ENCODE data around the gene SMIM22.
"Not testable (repeated sequence)": the region's sequence is repeated elsewhere in the genome, so short reads cannot be mapped to it uniquely, and the experiment has no call there.

The SMIM22 gene

DNA sequence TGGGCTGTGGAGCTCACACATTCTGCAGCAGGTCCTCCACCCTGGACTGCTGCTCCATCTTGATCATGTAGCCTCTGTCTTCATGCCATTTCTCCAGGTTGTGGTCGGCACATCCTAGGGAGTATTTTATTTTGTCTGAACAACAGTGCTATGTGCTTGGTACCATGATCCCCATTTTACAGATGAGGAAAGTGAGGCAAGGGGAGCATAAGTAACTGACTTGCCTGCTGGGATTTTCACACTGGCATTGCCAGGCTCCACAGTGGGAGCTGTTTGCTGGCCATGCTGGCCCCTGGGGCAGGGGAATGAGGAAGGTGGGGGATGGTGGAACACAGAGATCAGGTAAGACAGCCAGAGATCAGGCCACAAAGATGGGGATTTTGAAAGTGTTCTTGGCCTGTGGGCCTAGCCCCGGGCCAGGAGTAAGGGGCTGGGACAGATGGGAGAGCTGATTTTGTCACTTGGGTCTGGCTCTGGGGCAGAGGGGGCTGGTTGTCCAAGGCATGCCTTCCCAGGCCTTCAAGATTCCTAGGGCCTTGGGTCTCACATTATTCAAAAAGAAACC, 18.9 kb upstream of the SMIM22 start:
- no peak for TF ChIP-seq JUND (IDR thresholded peaks at IDR 0.05; ENCODE audit: low read depth)
- DNase-seq (ENCODE audit: low read depth in 1 of 2, low spot score in 1 of 2) = no peak
- in situ Hi-C loops (cut with HindIII; ENCODE audit: low pct_unique_long_range_greater_than_20kb, low sequenced_read_pairs) = no loop called here

DNA sequence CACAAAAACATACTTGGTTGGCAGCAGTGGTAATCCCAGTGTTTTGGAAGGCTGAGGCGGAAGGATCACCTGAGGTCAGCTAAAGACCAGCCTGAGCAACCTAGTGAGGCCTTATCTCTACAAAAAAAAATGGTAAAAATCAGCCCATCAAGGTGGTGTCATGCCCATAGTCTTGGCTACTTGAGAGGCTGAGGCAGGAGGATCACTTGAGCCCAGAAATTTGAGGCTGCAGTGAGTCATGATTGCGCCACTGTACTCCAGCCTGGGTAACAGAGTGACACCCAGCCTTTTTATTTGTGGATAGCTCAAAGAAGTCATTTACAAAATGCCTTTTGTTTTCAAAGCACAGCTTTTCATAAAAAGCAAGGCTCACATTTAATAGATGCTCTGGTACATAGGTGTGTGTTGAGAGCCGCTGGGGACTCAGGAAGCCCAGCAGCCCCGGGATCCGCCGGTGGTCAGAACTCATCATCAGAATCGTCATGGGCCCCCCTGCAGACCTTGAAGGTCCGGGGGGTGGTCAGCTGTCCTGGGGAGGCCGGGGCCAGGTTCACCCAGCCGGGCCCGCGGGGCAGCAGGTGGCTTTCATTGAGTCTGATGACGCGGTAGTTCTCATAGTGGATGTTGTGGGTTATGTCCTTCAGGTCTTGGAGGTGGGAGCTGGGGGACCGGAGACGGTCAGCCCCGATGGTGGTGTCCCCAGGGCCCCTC, 17.7 kb upstream of the SMIM22 start:
- DNase-seq (ENCODE audit: low read depth in 1 of 2, low spot score in 1 of 2) = no peak
- in situ Hi-C loops (cut with HindIII; ENCODE audit: low pct_unique_long_range_greater_than_20kb, low sequenced_read_pairs) = no loop called here
- TF ChIP-seq JUND (IDR thresholded peaks at IDR 0.05; ENCODE audit: low read depth) = no peak

GRCh38 chr16:4778050-4778392, 17.1 kb upstream of the SMIM22 start:
- no peak for DNase-seq (ENCODE audit: low read depth in 1 of 2, low spot score in 1 of 2)
- in situ Hi-C loops (cut with HindIII; ENCODE audit: low pct_unique_long_range_greater_than_20kb, low sequenced_read_pairs) = no loop called here
- TF ChIP-seq JUND (IDR thresholded peaks at IDR 0.05; ENCODE audit: low read depth) = no peak

DNA sequence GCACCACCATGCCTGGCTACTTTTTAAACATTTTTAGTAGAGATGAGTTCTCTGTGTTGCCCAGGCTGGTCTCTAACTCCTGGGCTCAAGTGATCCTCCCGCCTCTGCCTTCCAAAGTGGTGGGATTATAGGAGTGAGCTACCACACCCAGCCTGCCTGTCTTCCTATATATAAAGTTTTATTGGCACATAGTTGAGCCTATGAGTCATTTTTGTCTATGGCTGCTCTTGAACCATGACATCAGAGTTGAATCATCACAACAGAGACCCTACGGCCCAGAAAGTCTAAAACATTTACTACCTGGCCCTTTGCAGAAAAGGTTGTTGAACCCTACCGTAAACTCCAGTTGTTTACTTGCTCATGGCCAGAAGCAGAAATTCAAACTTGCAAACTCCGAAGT, 14.9 kb upstream of the SMIM22 start:
- DNase-seq (ENCODE audit: low read depth in 1 of 2, low spot score in 1 of 2) = no peak
- TF ChIP-seq JUND (IDR thresholded peaks at IDR 0.05; ENCODE audit: low read depth) = no peak
- in situ Hi-C loops (cut with HindIII; ENCODE audit: low pct_unique_long_range_greater_than_20kb, low sequenced_read_pairs) = no loop called here

DNA sequence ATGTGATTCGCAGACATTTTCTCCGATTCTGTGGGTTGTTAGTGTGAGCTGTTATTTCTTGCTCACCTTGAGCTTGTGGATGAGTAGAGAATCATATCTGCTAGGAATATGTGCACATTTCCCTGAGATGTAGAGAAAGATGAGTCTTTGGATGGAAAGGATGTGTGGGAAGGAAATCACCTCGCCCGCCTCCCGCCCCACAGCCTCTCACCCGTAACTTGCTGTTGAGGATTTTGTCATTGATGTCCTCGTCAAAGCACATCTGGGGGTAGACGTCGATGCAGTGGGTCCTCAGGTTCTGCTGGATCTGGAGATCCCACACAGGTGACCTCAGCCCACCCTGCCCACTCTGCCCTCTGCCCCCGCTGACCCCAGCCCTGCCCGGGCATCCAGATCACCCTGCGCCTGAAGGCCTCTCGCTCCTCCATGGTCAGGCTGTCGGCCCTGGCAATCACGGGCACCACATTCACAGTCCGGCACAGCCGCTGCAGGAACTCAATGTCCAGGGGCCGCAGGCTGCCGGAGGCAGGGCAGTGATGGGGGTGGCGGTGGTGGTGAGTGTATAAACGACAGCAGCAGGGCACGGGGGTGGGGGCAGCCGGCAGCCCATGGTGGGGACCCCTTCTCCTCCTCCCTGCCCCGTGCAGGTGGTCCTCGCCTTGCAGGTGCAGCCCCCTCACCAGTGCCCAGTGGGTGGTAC, 11.8 kb upstream of the SMIM22 start:
- in situ Hi-C loops (cut with HindIII; ENCODE audit: low pct_unique_long_range_greater_than_20kb, low sequenced_read_pairs) = no loop called here
- DNase-seq (ENCODE audit: low read depth in 1 of 2, low spot score in 1 of 2) = no peak
- no peak for TF ChIP-seq JUND (IDR thresholded peaks at IDR 0.05; ENCODE audit: low read depth)

DNA sequence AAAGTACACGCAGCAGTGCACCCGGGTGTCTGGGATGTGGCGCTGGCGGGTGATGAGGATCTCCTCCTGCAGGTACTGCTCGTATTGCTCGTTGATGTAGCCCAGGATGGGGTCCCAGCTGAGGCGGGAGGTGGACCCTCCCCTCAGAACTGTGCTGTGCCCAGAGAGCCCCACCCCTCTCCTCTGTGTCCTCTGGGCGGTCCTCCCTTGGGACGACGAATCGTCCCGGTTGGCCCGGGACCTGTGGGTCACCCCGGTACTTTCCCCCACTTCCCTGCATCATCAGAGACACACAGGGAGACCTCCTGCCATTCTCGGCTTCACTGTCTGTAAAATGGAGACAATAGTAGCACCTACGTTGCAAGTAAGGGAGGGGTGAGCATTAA, 11.2 kb upstream of the SMIM22 start:
- DNase-seq (ENCODE audit: low read depth in 1 of 2, low spot score in 1 of 2) = no peak
- no peak for TF ChIP-seq JUND (IDR thresholded peaks at IDR 0.05; ENCODE audit: low read depth)
- in situ Hi-C loops (cut with HindIII; ENCODE audit: low pct_unique_long_range_greater_than_20kb, low sequenced_read_pairs) = no loop called here

GRCh38 chr16:4784444-4784987, 10.7 kb upstream of the SMIM22 start:
- DNase-seq (ENCODE audit: low read depth in 1 of 2, low spot score in 1 of 2); in situ Hi-C loops (cut with HindIII; ENCODE audit: low pct_unique_long_range_greater_than_20kb, low sequenced_read_pairs): not testable (repeated sequence)

- no peak for DNase-seq (ENCODE audit: low read depth in 1 of 2, low spot score in 1 of 2)
- TF ChIP-seq JUND (IDR thresholded peaks at IDR 0.05; ENCODE audit: low read depth) = no peak
- in situ Hi-C loops (cut with HindIII; ENCODE audit: low pct_unique_long_range_greater_than_20kb, low sequenced_read_pairs) = no loop called here
Measured at GRCh38 chr16:4785758-4786433, 9.3 kb upstream of the SMIM22 start.

DNA sequence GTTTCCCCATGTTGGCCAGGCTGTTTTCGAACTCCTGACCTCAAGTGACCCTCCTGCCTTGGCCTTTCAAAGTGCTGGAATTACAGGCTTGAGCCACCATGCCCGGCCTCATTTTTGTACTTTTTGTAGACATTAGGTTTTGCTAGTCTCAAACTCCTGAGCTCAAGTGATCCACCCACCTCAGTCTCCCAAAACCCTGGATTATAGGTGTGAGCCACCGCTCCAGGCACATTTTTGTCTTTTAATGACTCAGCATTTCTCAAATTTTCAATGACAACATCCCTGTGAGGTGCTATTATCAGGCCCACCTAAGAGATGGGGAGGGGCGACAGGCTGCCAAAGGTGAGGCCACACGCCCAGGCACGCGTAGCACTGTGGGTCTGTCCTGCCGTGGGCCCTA, 8.1 kb upstream of the SMIM22 start:
- no peak for TF ChIP-seq JUND (IDR thresholded peaks at IDR 0.05; ENCODE audit: low read depth)
- in situ Hi-C loops (cut with HindIII; ENCODE audit: low pct_unique_long_range_greater_than_20kb, low sequenced_read_pairs) = no loop called here
- no peak for DNase-seq (ENCODE audit: low read depth in 1 of 2, low spot score in 1 of 2)

GRCh38 chr16:4787627-4788482, 7.3 kb upstream of the SMIM22 start, which contains the start of gene SEPTIN12:
TSS of gene SEPTIN12 (minus strand) at chr16:4788345. CDS start at chr16:4787645, 700 bp downstream.
- in situ Hi-C loops (cut with HindIII; ENCODE audit: low pct_unique_long_range_greater_than_20kb, low sequenced_read_pairs) = no loop called here
- TF ChIP-seq JUND (IDR thresholded peaks at IDR 0.05; ENCODE audit: low read depth) = no peak
- DNase-seq (ENCODE audit: low read depth in 1 of 2, low spot score in 1 of 2) = peak in 1 of 2 experiments; percentile 26

- DNase-seq (ENCODE audit: low read depth in 1 of 2, low spot score in 1 of 2) = no peak
- in situ Hi-C loops (cut with HindIII; ENCODE audit: low pct_unique_long_range_greater_than_20kb, low sequenced_read_pairs) = no loop called here
- no peak for TF ChIP-seq JUND (IDR thresholded peaks at IDR 0.05; ENCODE audit: low read depth)
Measured at GRCh38 chr16:4788489-4788889, 6.7 kb upstream of the SMIM22 start.

DNA sequence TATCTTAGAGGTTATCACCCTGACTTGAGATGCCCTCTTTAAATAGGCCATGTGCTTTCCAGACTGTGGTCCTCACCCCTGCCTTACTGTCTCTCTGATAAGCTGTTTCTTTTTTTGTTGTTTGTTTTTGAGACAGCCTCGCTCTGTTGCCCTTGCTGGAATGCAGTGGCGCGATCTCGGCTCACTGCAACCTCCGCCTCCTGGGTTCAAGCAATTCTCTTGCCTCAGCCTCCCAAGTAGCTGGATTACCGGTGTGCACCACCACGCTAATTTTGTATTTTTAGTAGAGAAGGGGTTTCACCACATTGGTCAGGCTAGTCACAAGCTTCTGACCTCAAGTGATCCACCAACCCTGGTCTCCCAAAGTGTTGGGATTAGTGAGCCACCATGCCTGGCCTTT, 6.3 kb upstream of the SMIM22 start:
- in situ Hi-C loops (cut with HindIII; ENCODE audit: low pct_unique_long_range_greater_than_20kb, low sequenced_read_pairs) = no loop called here
- TF ChIP-seq JUND (IDR thresholded peaks at IDR 0.05; ENCODE audit: low read depth) = no peak
- no peak for DNase-seq (ENCODE audit: low read depth in 1 of 2, low spot score in 1 of 2)
